Frontal cortex (tissue), 4 donors: ENCODE measurements around the gene TJP1. TPM values are rescaled to one million over a fixed set of nuclear protein-coding genes. Genes with fewer than 3 reads are reported as not detected.
"Not testable (repeated sequence)": the region's sequence is repeated elsewhere in the genome, so short reads cannot be mapped to it uniquely, and the experiment has no call there.

Experiments
- DNase-seq, 2 donors: peaks; one replicate each; pipeline ENCODE4 v3.0.0; 2012; ENCODE audit warnings: low spot score in 2 of 2
- FAIRE-seq: peaks from 2 replicates; lab custom pipeline; 2012; peaks lifted over from hg19 to GRCh38; lab: Jason Lieb, UNC
- total RNA-seq: library from RNA; depleted of rRNA; stranded (reverse); fragments of >200 nt; gene quantifications from one replicate; pipeline ENCODE4 v1.2.3, GENCODE V29; 2014
- donor health status: control.
- donor health status: control.
- donor health status: control.

The TJP1 gene
- total RNA-seq, 1 donor from 2014 or later = 40.8 TPM

- DNase-seq (no peak), FAIRE-seq (no peak)
Measured at GRCh38 chr15:29765898-29766527, 56.3 kb downstream of the TJP1 start.

GRCh38 chr15:29765234-29765841 is 56.9 kb downstream of the TJP1 start:
- DNase-seq = no peak
- no peak for FAIRE-seq

GRCh38 chr15:29759596-29759995 is 62.7 kb downstream of the TJP1 start:
- no peak for FAIRE-seq
- no peak for DNase-seq

DNA sequence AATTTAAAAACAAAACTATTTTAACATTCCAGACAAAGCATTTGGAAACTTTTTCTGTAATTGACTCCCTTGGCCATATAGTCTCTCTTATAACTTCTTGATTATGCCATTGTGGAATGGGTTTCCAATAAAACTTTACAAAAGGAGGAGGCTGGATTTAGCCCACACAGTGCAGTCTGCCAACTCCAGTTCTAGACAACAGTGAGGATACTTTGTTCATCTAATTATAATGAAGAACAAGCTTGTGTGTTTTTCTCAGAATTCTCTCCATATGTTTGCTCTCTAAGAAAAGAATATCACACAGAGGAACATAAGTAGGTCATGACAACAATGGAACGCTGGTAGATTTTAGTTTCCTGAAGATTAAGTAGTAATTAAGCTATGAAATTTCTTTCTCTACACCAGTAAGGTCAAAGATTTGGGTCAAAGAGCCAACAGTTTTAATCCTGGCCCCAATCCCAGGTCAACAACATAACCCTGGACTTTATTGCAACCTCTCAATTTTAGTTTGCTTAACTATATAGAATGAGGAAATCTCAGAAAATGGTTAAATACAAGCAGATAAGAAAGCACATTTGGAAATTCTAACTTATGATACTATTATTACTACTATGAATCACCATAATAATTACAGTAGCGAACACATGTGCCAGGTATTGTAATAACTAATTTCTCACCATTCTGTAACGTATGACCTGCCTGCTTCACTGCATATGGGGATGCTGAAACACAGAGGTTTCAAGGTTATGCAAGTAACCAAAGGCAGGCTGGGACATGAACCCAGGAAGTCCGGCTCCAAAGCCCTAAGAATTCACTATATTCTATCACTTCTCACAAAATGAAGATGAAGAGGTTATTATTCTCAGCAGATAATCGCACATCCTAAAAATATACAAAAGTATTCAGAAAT is 65.7 kb downstream of the TJP1 start:
- no peak for DNase-seq
- FAIRE-seq = no peak

- FAIRE-seq, DNase-seq: not testable (repeated sequence)
Measured at GRCh38 chr15:29754009-29754408, 68.3 kb downstream of the TJP1 start.

DNA sequence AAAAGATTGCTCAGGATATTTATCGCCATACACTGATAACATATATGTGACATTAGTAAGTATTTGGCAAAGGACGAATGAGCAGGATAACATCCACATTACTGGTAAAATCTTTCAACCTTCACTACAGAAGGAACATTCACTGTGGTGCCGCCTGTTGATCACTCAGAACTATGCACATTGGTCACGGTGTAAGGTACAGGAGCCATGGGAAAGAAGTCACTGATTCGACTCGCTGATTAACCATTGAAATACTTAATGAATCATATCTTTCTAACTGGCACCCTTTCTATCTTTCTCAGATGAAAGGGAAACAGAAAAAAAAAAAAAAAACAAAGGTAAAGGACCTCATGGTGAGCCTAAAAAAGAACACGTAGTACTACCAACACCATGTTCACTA is 68.8 kb downstream of the TJP1 start:
- DNase-seq (no peak), FAIRE-seq (no peak)

GRCh38 chr15:29750754-29751153 is 71.5 kb downstream of the TJP1 start:
- no peak for FAIRE-seq
- DNase-seq = no peak

GRCh38 chr15:29749365-29750086 is 72.7 kb downstream of the TJP1 start:
- DNase-seq (no peak), FAIRE-seq (no peak)

GRCh38 chr15:29747837-29748417 is 74.3 kb downstream of the TJP1 start:
- FAIRE-seq (peak; percentile 97), DNase-seq (no peak)

DNA sequence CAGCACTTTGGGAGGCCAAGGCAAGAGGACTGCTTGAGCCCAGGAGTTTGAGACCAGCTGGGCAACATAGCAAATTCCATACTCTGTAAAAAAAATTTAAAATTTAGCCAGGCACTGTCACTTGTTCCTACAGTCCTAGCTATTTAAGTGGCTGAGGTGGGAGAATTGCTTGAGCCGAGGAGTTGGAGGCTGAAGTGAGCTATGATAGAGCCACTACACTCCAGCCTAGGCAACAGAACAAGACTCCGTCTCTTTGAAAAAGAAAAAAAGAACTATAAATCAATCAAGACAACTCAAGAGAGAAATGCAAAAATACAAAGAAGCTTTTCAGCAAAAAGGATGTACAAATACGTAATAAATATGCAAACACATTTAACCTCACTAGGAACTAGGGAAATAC is 78.8 kb downstream of the TJP1 start:
- DNase-seq = no peak

GRCh38 chr15:29740692-29741311 is 81.5 kb downstream of the TJP1 start:
- DNase-seq (no peak), FAIRE-seq (no peak)

More for the DNA sequence above, 78.8 kb downstream of the TJP1 start:
- no peak for FAIRE-seq

DNA sequence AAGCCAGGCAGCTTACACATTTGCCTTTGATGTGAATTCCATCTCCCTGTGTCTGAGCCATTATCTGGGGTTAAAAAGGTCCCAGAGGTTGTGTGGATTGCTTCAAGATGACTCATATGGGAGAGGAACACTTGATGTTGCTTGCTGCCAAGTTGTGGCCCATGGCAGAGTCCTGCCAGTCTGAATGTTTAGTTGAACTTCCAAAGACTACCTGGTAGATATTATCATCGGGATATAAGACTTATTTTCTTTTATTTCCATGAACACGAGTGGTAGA is 85.6 kb downstream of the TJP1 start:
- FAIRE-seq = no peak

DNA sequence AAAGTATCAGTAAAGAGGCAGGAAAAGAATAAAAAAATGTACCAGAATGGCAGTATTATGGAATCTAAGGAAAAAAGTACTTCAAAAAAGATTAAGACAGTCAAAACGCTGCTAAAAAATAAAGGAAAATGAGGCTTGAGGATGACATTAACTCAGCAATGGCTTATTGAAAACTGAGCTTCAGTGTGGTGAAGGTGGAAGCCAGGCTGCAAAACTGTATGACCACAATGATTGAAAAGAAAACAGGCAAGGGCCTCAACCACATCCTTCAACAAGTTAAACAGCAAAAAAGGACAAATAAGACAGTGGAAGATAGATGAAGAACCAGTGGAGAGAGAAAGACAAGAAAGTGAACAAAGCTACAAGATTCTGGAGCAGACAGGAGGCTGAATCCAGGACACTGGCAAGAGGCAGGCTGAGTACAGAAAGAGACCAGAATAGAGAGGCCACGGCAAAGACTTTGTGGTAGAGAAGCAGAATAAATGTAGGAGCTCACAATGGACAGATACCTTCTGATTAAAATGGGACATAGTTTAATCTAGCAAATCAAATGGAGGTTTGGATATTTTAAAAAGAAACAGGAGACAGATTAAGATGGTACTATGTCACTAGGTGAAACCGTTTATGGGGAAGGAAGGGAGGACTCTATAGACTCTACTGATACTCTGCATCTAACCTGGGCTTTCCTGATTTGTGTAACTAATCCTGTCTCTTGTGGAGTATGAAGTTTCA is 86.1 kb downstream of the TJP1 start:
- FAIRE-seq (no peak), DNase-seq (no peak)

More for the DNA sequence above, 85.6 kb downstream of the TJP1 start:
- no peak for DNase-seq

DNA sequence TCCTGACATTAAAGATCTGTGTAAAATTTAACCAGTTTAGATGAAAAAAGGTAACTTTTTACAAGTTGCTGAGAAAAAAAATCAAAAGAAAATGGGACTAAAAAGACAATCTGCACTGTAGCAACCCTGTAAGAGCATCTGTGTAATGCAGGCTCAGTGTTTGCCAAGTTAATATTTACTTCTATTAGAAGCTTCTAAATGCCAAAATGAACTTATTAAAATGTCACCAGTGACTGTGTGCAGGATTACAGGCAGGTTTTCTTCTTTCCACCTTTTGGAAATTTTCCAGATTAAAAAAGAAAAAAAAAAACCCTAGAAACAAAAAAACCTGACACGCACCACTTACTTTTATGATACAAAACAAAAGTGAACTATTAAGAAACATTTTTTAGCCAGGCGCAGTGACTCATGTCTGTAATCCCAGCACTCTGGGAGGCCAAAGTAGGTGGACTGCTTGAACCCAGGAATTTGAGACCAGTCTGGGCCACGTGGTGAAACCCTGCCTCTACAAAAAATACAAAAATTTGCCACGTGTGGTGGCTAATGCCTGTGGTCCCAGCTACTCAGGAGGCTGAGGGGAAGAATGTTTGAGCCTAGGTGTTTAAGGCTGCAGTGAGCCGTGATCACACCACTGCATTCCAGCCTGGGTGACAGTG is 87.2 kb downstream of the TJP1 start:
- no peak for DNase-seq
- no peak for FAIRE-seq

DNA sequence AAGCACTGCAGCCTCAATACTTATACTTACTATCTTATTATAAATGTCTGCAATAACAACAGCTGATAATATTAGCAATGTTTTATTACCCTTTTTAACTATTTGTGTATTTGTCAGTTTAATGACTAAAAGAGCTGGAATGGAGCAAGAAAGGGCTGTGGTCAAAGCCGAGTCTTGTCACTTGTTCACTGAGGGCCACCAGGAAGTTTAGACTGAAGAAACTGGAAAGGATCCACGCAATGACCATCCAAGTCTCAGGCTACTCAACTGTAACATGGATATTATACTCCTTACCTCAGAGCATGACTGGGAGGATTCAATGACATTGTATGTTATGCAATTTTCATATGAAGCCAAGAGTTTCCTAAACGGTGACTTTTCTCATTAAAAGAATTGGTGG is 90.4 kb downstream of the TJP1 start:
- DNase-seq (no peak), FAIRE-seq (no peak)

GRCh38 chr15:29730471-29730870 is 91.8 kb downstream of the TJP1 start:
- DNase-seq, FAIRE-seq: not testable (repeated sequence)

GRCh38 chr15:29728418-29728817 is 93.8 kb downstream of the TJP1 start:
- no peak for FAIRE-seq

DNA sequence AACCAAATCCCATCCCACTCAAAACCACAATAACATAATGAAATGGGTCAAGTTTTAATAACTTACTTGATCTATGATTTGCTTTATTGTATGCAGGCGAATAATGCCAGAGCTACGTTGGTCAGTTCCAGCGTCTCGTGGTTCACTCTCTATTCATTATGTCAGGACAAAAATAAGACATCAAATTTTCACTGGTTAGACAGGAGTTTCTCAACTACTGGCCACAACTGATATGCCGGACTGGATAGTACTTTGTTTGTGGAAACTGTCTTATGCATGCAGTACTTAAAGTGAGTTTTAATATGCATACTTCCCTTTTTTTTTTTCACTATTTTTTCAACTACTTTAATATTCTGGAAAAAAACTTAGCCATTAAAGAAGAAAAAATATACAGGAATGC is 94.4 kb downstream of the TJP1 start:
- no peak for DNase-seq
- no peak for FAIRE-seq

More at GRCh38 chr15:29728418-29728817, 93.8 kb downstream of the TJP1 start:
- DNase-seq = no peak
